Measurements from ENCODE around the gene FLT1.

- TF ChIP-seq, protein P1, sequence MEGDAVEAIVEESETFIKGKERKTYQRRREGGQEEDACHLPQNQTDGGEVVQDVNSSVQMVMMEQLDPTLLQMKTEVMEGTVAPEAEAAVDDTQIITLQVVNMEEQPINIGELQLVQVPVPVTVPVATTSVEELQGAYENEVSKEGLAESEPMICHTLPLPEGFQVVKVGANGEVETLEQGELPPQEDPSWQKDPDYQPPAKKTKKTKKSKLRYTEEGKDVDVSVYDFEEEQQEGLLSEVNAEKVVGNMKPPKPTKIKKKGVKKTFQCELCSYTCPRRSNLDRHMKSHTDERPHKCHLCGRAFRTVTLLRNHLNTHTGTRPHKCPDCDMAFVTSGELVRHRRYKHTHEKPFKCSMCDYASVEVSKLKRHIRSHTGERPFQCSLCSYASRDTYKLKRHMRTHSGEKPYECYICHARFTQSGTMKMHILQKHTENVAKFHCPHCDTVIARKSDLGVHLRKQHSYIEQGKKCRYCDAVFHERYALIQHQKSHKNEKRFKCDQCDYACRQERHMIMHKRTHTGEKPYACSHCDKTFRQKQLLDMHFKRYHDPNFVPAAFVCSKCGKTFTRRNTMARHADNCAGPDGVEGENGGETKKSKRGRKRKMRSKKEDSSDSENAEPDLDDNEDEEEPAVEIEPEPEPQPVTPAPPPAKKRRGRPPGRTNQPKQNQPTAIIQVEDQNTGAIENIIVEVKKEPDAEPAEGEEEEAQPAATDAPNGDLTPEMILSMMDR (IDR thresholded peaks at IDR 0.05; ENCODE audit: insufficient read depth, low read length) = no peak
- no peak for TF ChIP-seq POLR2AphosphoS5 (IDR thresholded peaks at IDR 0.05; ENCODE audit: low read depth)
- TF ChIP-seq GABPA (IDR thresholded peaks at IDR 0.05; ENCODE audit: low read depth) = no peak
- TF ChIP-seq, protein P2, sequence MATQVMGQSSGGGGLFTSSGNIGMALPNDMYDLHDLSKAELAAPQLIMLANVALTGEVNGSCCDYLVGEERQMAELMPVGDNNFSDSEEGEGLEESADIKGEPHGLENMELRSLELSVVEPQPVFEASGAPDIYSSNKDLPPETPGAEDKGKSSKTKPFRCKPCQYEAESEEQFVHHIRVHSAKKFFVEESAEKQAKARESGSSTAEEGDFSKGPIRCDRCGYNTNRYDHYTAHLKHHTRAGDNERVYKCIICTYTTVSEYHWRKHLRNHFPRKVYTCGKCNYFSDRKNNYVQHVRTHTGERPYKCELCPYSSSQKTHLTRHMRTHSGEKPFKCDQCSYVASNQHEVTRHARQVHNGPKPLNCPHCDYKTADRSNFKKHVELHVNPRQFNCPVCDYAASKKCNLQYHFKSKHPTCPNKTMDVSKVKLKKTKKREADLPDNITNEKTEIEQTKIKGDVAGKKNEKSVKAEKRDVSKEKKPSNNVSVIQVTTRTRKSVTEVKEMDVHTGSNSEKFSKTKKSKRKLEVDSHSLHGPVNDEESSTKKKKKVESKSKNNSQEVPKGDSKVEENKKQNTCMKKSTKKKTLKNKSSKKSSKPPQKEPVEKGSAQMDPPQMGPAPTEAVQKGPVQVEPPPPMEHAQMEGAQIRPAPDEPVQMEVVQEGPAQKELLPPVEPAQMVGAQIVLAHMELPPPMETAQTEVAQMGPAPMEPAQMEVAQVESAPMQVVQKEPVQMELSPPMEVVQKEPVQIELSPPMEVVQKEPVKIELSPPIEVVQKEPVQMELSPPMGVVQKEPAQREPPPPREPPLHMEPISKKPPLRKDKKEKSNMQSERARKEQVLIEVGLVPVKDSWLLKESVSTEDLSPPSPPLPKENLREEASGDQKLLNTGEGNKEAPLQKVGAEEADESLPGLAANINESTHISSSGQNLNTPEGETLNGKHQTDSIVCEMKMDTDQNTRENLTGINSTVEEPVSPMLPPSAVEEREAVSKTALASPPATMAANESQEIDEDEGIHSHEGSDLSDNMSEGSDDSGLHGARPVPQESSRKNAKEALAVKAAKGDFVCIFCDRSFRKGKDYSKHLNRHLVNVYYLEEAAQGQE (IDR thresholded peaks at IDR 0.05; ENCODE audit: insufficient replicate concordance, low read depth) = no peak
These were observed 174.7 kb downstream of the FLT1 start for GRCh38 chr13:28320209-28320608.

Measured in HL-60 (cell line).